SHP77 (cell line): Measurements from ENCODE around the gene CHD5.

Experiments used
- DNase-seq, 2 experiments: peaks; one replicate each; lab custom pipeline; 2025; lab: John Stamatoyannopoulos, UW

CHD5 gene

DNA sequence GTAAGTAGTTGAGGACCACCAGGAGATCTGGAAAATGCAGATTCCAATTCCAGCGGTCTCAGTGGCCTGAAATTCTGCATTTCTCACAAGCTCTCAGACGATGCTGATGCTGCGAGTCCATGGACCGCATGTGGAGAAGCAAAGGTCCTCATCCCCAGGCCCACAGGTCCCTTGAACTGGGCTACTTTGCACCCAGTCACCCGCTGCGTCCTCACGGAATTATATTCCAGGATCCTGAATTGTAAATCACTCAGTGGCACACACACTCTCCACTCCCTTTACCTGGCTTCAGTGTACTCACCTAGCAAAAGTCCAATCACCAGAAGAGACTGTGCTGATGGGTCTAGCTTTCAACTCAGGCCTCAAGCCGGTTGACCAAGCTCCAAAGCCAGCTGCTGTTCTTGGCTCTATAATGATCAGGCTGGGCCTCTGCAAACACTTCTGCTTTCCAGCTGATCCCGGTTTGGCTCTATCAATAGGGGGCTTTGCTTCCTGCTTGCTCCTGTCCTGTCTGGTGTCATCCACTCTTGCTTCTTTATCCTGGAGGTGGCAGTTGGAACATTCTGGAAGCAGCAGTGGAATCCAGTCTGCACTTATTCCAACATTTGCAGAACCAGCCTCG, 20.2 kb upstream of the CHD5 start:
- peak; percentile 72 to 79 for DNase-seq

- peak; percentile 98 to 99 for DNase-seq
Measured at GRCh38 chr1:6199298-6200187, 19.4 kb upstream of the CHD5 start, which contains the start of gene RPL22. RPL22 (minus strand) TSS chr1:6199595; CDS start chr1:6199573, 22 bp downstream.

GRCh38 chr1:6198646-6199297, 18.7 kb upstream of the CHD5 start:
- no peak for DNase-seq

GRCh38 chr1:6197746-6198427, 17.8 kb upstream of the CHD5 start:
- DNase-seq: no peak

GRCh38 chr1:6191968-6192367, 11.8 kb upstream of the CHD5 start:
- no peak for DNase-seq

GRCh38 chr1:6188466-6188865, 8.3 kb upstream of the CHD5 start:
- DNase-seq: no peak

DNA sequence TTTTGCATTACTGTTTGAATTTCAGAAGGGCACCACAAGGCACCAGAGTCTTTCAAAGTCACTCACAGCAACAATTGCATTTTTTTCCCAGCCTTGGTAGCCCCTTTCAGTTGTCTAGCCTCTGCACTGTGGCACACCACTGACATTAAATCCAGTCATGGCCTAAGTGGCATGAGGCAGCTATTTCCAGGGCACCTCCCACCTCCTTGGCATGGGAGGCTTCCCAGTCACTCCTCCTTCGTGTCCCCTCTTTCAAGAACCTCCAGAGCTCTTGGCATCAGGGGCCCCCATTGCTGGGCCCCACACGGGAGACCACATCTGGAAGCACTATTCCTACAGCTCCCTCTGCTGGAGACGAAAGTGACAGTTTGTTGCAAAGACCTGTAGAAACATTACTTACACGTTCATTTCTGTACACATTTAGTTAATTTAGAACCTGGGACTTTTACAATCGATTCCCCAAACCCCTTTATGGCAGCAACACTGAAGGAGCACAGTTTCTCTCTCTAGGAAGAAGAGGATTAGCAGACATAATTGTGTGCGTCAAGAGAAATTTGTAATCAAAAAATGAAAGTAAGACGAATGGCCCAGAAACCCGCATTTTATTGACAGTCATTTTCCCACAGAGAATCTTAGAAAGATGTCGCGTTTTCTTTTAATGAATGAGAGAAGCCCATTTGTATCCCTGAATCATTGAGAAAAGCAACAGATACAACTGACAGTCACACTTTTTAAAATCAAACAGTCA, 5.7 kb upstream of the CHD5 start:
- peak in 1 of 2 experiments; percentile 12 for DNase-seq

GRCh38 chr1:6185151-6185550, 5.0 kb upstream of the CHD5 start:
- DNase-seq: no peak

DNA sequence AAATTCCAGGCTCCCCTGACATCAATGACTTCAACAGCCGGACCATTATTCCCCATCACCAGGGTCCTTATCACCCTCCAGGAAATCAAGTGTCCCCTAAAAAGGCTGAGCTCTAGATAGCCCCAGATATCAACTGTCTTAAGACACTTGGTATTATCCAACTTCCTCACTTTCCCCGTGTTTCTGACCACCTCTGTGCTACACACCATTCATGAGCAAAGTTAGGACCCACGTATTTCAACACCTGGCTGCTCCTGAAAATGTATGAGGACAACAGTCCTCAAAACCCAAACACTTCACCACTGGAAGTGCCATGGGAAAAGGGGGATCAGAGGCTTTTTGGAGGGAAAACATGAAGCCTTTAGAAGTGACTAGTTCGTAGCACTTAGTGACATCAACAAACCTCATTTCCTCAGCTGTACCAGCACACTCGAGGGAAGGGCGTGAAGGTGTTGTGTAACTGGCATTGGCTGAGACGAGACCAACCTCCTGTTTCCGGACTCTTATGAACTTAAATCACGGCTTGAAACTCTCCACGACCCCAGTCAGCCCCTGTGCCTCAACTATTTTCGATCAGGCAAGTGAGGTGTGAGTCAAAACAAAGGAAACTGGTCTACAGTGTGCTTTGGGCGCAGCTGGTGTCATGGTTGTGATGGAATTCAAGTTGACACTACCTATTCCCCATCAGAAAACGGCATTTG, 4.1 kb upstream of the CHD5 start:
- no peak for DNase-seq

- DNase-seq: no peak
Measured at GRCh38 chr1:6183520-6183989, 3.4 kb upstream of the CHD5 start.

DNA sequence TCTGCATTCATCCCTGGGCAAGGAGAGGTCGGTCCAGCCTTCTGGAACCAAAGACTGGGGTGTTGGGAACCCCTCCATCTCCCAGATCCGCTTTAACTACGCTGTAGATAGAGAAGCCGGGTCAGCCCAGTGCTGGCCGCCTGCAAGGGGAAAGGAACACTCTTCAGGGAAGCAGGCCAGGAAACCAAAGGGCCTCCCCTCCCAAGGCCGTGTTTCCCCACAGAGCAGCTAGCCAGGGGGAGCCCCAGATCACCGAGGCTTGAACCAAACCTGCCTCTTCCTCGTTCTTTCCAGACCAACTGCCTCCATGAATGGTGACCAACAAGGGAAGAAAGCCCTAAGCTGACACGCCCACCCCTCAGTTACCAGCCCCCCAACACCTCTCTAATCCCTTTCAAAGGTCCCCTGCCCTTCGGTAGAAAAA, 1.2 kb upstream of the CHD5 start:
- DNase-seq: no peak

DNA sequence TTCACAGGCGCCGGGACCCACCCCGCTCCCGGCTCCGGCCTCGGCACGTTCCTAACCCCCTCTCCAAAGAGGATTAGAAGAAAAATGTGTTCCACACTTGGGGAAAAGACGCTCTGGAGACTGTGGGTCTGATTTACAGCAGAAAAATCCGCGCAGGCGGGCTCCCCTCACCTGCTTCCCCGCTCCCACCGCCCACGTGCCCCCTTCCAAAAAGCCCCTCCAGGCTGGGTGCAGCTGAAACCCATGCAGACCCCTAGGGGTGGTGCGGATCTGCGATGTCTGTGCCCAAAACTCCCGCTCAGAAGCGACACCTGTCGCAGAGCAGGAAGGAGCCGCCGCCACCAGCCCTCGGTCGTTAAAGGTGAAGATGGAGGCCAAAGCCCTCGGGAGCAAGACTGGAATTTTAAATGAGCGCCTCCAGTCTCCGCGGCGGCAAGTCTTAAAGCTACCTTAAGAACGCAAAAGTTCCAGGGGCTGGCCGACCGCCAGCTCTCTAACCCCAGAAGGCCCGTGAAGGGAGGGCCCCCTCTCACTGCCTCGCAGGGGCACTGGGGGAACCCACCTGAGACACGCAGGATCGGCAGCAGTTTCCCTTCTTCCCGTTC, 688 bp upstream of the CHD5 start:
- DNase-seq: no peak

- no peak for DNase-seq
Measured at GRCh38 chr1:6179564-6180175, 451 bp downstream of the CHD5 start.

- no peak for DNase-seq
Measured at GRCh38 chr1:6178751-6179563, 1.2 kb downstream of the CHD5 start.

GRCh38 chr1:6177681-6178380, 2.3 kb downstream of the CHD5 start:
- DNase-seq: no peak

GRCh38 chr1:6176779-6177178, 3.3 kb downstream of the CHD5 start:
- no peak for DNase-seq

DNA sequence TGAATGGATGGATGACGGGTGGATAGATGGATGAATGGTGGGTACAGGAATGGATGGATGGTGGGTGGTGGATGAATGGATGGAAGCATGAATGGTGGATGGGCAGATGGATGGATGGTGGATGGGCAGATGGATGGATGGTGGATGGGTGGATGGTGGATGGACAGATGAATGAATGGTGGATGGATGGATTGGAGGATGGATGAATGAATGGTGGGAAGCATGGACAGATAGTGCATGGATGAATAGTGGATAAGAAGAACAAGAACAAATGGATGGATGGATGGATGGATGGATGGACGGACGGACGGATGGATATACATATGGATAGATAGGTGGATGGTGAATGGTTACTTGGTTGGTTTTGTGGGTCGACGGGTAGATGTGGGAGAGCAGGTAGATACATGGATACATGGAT, 4.7 kb downstream of the CHD5 start:
- DNase-seq: no peak
